Renal cortex interstitium (tissue), 11 donors: Measurements from ENCODE around the gene CRADD. TPM values are rescaled to one million over a fixed set of nuclear protein-coding genes. Genes with fewer than 3 reads are reported as not detected.
A peak's percentile ranks its signal among the peaks of the same experiment; 100 is the strongest.
"Not testable (repeated sequence)": the region's sequence is repeated elsewhere in the genome, so short reads cannot be mapped to it uniquely, and the experiment has no call there.

ENCODE experiments used
- DNase-seq, 11 donors: peaks; one replicate each; pipeline ENCODE4 v3.0.0-alpha.2; 2013; ENCODE audit warnings: low read depth in 9 of 11, low spot score in 4 of 11; ENCODE audit errors: extremely low read depth in 1 of 11
- polyA plus RNA-seq, 3 donors: library from polyadenylated mRNA; unstranded; fragments of 120-200 nt; gene quantifications; one replicate each; pipeline ENCODE4 v1.2.1, GENCODE V29; 2013; ENCODE audit not compliant: insufficient read length in 3 of 3

The CRADD gene
- polyA plus RNA-seq, 3 donors: 9.9 to 11.5 (median 11.0) TPM

DNA sequence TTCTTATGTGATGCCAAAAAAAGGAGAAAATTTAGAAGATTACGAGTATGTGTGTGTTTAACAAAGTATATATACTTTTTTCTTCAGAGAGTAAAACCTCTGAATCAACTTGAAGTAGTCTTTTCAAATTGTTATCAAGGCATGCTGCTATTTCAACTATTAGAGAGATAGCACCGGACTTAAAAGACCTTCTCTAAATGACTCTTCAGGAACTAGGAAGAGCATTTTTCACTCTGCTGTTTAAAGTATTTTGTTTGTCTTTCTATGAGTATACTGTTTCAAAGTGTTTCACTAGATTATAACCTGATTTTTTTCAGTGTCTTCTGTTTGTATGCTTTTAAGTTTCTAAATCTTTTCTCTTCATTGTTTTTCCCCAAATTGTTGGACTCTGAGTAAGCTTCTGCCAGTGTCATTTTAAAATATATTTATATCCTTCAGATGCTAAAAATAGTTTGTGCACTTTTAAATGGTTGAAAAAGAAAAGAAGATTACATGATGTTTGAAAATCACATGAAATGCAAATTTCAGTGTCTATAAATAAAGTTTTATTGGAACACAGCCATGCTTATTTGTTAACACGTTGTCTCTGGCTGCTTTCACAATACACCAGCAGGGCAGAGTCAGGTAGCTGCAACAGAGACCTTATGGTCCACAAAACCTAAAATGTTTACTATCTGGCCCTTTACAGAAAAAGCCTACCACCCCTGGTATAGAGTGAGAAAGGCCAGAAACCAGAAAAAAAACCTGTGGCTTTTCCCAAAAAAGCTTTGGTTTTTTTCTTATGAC, 21.3 kb downstream of the CRADD start:
- DNase-seq: no peak

DNA sequence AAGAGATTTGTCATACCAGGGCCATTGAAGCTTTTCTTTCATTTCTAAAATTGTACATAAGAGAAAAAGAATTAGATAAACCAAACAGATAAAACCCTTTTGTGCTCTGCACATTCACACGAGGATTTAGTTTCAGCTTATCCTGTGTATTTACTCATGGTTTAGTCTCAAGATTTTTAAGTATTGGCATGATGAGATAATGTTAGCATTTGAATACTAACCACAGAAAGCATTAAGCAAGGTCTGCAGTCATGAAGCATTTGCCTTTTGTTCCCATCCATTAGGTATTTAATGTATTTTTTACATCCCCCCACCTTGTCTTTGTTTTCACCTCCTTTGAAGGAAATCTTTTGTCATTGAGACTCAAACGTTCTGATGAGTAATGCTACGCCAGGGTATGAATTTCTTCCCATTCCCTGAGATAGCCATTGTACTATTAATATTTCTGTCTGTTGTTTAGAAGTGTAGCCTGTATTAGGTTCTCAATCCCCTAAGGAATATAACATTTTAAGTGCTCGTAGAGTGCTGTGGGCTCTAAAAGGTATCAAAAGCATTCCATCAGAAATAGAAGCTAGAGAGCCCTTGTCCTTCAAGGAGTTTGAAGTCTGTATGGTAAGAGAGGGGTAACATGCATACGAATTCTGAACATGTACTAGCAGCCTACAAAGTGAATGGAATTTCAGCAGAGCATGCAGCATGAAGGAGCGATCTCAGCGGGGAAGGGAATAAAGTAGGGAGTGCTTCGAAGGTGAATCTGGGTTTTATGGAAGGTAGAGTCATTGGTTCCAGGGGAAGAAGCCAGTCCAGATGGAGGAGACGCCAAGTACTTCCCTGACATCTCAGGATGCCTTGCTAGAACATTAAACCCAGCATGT, 22.3 kb downstream of the CRADD start:
- DNase-seq: no peak

DNA sequence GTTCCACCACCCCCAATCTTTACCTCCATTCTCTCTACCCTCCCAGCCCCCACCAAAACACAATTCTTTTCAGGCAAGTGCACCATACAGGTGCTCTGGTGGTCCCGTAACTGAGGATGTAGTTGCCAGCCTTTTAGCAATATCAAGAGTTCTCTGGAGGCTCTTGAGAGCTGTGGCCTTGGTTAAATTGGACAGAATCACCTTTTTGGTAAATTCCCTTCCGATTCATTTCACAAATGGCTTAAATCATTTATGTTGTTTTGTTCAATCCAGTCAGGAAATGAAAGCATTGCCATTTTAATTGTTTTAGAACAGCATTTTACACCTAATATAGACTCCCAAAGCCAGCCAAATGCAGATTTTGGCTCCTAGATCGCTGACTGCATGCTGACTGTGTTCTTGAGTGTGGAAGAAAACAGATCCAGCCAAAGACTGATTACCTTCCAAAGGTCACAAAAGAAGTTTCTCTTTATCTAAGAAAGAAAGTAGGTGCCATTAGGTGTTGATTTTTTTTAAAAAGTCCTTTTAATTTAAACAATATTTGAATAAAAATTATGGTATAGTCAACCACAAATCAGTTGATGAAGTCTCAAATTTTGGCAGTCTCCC, 25.6 kb downstream of the CRADD start:
- no peak for DNase-seq

DNA sequence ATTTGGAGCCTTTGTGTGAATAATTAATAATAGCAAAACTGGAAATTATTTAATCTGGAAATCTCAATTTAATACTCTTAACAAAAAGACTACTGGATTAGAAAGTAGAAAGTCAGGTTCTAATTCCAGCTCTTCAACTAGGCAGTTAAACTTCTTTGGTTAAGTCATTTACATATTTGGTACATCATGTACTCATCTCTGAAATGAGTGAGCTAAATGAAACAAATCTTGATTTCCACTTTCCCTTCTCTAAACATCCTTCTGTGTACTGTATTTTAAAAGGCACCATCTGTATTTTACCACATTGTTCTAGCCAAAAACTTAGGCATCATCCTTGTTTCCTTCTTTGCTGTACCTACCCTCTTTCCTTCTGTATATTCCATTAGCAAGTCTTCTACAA, 26.9 kb downstream of the CRADD start:
- no peak for DNase-seq

DNA sequence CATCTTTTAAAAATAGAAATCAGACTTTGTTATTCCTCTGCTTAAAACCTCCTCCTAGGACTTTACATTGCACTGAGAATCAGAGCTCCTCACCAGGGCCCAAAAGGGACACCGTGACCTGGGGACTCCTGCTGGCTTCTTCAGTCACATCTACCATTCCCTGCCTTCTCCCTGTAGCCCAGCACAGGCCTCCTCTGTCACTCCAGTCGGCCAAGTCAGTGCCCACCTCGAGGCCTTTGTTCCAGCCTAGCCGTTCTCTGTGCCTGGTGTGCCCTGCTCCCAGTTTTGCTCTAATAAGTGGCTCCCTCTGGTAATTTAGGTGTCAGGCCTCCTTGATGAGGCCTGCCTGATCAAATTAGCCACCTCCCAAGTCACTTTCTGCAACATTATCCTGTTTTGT, 27.4 kb downstream of the CRADD start:
- DNase-seq: no peak

DNA sequence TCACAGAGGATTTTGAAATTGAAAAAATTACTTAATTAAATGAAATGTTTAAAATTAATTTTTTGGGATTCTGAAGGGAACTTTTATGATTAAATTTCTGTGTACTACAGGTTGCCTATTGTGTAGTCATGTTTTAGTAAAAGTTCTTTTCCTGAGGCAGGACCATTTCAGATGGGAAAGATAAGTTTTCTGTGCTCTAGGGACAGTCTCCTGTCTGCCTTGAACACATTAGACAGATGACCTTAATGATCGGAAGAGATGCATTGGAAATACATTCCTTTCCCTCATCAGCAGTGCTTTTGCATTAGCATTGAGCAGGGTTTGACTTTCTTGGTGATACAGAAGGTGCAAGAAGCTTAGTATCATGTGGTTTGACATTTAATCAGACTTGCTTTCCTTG, 28.1 kb downstream of the CRADD start:
- no peak for DNase-seq

DNA sequence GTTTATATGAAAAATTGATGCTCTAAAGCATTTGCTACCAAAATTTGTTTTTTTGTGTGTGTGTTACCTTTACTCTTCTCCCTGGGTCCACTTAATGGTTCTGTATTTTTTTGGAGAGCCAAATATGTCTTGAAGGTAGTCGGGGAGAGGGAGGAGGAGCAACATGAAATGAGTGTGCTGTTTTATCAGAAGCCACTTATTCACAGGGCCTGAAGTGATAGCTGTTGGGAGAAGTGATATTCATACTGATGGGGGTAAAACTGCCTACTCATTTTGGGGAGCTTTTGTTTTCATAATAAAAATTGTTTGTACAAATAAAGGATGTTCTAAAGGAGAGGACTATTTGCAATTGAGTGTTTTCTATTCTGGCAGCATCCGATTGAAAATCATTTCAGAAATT, 29.2 kb downstream of the CRADD start:
- DNase-seq: no peak

DNA sequence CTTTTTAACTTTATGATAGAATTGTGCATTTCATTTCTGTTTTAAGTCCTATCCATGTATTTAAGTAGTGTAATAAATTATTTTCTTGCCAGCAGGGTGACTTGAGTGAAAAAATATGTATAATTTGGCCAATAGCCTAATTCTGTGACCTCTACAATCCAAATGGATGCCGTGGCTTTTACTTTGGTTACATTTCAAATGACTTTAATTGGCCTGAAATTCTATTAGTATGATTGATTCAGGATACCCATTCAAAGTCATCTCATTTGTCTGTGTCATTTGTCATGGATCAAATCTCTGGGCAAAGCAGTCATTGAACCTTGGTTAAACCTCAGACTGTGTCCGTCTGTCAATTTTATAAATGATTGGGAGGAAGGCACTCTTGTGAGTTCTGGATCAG, 29.6 kb downstream of the CRADD start:
- no peak for DNase-seq

DNA sequence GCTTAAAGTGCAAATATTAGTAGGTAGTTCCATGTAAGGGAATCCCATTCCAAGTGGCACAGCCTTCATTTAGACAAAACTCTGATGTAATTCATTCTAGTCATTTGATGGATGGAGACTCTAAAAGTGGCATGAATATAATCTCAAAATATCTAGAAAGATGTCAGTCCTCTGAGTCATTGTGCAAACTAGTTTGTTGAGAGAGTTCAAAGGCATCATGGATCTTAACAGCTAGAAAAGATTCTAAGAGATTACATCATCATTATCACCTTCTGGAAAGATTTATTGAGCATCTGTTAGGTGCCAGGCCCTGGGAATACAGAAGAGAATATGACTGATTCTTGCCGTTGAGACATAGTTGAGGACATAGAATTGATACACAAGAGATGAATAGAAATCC, 30.7 kb downstream of the CRADD start:
- no peak for DNase-seq

DNA sequence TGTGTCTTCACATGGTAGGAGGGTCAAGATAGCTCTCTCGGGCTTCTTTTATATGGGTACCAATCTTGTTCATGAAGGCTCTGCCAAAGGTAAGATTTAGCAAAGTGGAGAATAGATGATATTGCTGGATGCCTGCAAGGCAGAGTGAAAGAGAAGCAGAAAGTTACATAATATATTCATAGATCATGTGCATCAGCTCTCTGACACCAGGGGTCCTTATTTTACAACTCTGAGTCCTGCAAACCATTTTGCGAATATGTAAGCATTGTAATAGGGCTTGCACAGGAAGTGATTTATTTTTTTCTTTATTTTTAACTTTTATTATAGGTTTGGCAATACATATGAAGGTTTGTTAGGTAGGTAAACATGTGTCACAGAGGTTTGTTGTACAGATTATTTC, 31.8 kb downstream of the CRADD start:
- DNase-seq: no peak

DNA sequence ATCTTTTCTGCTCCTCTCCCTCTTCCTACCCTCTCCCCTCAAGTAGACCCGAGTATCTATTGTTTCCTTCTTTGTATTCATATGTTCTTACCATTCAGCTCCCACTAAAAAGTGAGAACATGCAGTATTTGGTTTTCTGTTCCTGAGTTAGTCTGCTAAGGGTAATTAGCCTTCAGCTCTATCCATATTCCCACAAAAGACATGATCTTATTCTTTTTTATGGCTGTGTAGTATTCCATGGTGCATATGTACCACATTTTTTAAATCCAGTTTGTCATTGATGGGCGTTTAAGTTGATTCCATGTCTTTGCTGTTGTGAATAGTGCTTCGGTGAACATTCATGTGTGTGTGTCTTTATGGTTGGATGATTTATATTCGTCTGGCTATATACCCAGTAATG, 32.2 kb downstream of the CRADD start:
- DNase-seq: no peak

DNA sequence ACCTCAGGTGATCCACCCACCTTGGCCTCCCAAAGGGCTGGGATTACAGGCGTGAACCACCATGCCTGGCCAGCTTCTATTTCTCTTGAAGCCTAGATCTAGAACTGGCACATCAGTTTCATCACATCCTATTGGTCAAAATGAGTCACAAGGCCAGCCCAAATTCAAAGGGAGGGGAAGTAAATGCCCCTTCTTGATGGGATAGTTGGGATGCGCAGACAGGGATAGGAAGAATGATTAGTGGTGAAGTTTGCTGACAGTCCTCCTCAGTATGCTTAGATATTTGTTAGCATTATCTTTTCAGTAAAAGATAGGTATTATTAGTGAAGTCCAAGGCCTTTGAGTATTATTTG, 33.4 kb downstream of the CRADD start:
- DNase-seq: no peak

DNA sequence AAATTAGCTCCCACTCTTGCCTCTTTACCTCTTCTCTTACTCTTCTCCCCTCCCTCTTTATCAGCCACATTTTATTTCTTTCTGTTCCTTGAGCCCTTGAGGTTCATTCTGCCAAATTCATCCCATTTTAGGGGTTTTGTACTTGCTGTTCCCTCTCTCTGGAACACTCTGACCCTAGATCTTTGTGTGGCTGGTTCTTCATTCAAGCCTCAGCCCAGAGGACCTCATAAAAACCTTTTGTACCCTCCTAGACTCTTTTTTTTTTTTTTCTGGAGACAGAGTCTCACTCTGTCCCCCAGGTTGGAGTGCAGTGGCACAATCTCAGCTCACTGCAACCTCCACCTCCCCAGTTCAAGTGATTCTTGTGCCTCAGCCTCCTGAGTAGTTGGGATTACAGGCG, 34.3 kb downstream of the CRADD start:
- DNase-seq: not testable (repeated sequence)

DNA sequence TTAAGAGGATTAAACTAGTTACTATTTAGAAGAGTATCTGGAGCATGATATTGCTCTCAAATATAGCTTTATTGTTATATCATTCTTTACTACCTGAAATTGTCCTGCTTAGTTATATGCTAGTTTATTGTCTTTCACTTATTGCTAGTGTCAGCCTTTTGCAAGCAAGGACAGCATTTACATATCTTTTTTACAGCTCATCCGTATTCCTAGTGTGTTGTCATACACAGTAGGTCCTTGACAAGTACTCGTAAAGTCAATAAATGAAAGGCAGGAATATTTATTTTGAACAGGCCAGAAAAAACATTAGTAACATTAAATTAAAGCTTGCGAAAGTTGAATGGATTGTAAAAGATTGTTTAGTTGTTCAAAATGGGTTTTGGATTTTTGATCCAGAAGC, 35.0 kb downstream of the CRADD start:
- no peak for DNase-seq

DNA sequence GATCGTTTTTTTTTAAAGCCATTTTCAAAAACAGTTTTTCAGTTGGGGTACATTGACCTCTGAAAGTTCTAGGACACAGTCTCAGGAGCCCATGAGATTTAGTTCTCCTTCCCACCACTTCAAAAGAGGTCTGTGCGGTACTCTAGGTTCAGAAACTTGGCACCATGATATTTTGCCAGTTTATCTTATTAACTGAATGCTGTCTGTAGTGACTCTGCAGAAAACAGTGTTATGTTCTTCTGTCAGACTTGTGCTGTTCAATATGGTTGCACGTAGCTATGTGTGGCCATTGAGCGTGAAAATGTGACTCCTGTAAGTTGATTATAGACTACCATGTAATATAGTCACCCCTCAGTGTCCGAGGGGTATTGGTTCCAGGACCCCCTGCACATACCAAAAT, 35.9 kb downstream of the CRADD start:
- no peak for DNase-seq

DNA sequence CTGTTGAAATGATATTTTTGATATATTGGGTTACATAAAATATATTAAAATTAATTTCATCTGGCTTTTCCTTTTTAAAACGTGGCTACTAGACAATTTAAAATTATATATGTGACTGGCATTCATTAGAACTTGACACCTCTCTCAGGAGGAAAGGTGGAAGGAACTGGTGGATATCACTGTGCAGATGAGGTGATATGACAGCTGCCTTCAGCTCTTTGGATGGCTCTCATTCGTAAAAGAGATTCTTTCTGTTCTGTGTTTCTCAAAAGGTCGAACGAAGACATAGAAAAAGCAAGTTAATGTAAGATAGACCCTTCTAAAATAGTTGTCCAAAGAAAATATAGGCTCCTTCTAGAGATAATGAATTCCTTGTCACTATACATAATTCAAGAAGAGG, 36.6 kb downstream of the CRADD start:
- DNase-seq: no peak

DNA sequence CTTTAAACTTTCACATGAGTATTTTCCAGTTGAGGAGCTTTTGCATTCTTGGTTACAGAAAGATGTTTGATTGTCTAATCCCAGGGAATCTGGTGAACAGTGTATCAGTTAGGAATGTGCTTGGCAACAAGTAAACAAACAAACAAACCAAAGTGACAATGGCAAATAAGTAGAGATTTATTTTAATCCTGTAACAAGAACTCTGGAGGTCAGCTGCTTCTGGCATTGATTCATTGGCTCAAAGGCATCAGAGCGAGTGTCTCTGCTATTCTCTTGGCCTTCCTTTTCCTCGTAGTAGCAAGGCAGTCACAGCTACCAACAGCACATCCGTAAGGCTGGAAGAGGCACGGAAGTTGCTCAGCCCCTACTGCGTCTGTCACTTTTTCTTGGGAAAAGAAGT, 37.2 kb downstream of the CRADD start:
- DNase-seq: peak in 8 of 11 donors; percentile 4 to 20 (median 15)

DNA sequence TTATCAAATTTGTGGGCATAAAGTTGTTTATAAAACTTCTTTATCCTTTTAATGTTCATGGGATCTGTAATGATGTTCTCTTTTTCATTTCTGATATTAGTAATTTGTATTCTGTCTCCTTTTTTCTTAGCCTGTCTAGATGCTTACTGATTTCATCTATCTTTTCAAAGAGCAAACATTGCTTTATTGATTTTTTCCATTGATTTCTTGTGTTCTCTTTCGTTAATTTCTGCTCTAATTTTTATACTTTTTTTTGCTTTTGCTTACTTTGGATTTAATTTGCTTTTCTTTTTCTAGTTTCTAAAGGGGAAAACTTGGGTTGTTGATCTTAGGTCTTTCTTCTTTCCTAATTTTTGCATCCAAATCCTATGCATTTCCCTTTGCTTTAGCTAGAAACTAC, 42.5 kb downstream of the CRADD start:
- DNase-seq: no peak

DNA sequence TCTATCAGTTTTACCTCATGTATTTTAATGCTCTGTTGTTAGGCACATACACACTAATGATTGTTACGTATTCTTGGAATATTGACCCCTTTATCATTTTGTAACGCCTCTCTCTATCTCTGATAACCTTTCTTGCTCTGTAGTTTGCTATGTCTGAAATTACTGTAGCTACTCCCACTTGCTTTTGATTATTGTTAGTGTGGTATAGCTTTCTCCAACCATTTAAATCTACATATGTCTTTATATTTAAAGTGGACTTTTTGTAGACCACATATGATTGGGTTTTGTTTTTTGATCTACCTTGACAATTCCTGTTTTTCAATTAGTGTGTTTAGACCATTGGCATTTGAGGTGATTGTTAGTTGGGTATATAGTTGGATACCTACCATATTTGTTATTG, 43.4 kb downstream of the CRADD start:
- DNase-seq: no peak

DNA sequence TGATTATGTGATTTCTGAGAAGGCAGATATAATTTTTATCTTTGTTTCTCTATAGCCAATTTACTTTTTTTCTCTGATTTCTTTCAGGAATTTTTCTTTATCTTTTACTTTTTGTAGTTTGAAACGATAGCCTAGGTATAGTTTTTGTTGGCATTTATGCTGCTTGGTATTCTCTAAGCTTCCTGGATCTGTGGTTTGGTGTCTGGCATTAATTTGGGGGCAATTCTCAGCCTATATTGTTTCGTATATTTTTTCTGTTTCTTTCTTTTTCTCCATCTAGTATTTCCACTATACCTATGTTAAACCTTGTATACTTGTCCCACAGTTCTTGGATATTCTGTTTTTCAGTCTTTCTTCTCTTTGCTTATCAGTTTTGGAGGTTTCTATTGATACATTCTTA, 45.0 kb downstream of the CRADD start:
- no peak for DNase-seq
